ENCODE data around the gene ASB4. TPM values are rescaled to one million over a fixed set of nuclear protein-coding genes. Genes with fewer than 3 reads are reported as not detected.
"Not testable (repeated sequence)": the region's sequence is repeated elsewhere in the genome, so short reads cannot be mapped to it uniquely, and the experiment has no call there.

ASB4 gene
- polyA plus RNA-seq, 1 donor = 0.33 TPM

DNA sequence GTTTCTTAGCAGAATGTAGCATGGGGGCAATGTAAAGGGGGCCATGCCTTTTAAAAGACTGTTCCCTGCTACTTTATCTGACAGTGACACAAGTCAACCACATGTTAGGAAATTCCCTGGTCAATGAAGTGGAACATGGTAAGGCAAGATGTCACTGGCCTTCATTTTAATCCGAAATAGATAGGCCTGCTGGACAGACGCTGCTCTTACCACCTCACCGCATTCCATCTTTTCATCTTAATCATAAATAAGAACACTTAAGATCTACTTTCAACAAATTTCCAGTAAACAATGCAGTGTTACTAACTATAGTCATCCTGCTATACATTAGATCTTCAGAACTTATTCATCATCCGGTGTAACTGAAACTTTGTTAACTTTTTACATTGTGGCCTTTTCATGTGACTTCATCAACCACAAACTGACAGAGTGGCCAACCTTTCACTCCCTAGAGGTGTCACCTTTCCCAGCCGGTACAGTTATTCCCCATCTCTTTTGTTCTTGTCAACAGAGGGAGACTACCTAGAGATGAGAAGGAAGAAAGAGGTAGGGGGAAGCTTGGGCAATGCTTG lies 15.6 kb downstream of the ASB4 start:
- H3K36me3 ChIP-seq (ENCODE audit: control insufficient read depth, insufficient read depth, low read length) = no peaks in the 10 kb centered on the region
- H3K27ac ChIP-seq (ENCODE audit: low read length) = no peak overlapping the region
- no peaks in the 10 kb centered on the region for H3K9me3 ChIP-seq (ENCODE audit: control insufficient read depth, low read depth, low read length)
- WGBS (ENCODE audit: insufficient coverage, low lambda C conversion rate) = no CpG with 5 or more reads among the region's 5 CpGs
- no peak overlapping the region for H3K4me3 ChIP-seq (ENCODE audit: low read length)
- DNase-seq = no peak
- no peaks in the 10 kb centered on the region for H3K27me3 ChIP-seq (ENCODE audit: control insufficient read depth, insufficient read depth, low read length)
- H3K4me1 ChIP-seq (ENCODE audit: control insufficient read depth, insufficient read depth, low read length) = no peaks in the 10 kb centered on the region

DNA sequence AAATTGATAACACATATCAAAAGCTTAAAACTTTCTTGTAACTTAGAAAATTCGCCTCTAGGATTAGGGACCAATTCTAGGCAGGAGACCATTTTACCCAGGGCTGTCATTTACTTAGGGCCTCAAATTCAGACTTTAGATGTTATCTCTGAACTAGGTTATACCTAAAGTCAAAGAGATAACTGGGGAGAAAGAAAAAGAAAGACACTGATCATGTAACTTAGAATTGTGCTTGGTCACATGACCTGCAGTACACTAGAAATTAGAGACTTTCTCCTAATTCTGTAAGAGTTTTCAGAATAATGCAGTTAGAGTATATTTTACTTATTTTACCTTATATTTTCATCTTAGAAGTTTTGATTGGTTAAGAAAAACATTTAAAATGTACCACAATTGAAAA lies 16.7 kb downstream of the ASB4 start:
- no peak overlapping the region for H3K27ac ChIP-seq (ENCODE audit: low read length)
- H3K4me3 ChIP-seq (ENCODE audit: low read length) = no peak overlapping the region
- H3K27me3 ChIP-seq (ENCODE audit: control insufficient read depth, insufficient read depth, low read length) = no peaks in the 10 kb centered on the region
- no peaks in the 10 kb centered on the region for H3K36me3 ChIP-seq (ENCODE audit: control insufficient read depth, insufficient read depth, low read length)
- DNase-seq = no peak
- no CpG with 5 or more reads among the region's 1 CpG for WGBS (ENCODE audit: insufficient coverage, low lambda C conversion rate)
- no peaks in the 10 kb centered on the region for H3K4me1 ChIP-seq (ENCODE audit: control insufficient read depth, insufficient read depth, low read length)
- H3K9me3 ChIP-seq (ENCODE audit: control insufficient read depth, low read depth, low read length) = no peaks in the 10 kb centered on the region

DNA sequence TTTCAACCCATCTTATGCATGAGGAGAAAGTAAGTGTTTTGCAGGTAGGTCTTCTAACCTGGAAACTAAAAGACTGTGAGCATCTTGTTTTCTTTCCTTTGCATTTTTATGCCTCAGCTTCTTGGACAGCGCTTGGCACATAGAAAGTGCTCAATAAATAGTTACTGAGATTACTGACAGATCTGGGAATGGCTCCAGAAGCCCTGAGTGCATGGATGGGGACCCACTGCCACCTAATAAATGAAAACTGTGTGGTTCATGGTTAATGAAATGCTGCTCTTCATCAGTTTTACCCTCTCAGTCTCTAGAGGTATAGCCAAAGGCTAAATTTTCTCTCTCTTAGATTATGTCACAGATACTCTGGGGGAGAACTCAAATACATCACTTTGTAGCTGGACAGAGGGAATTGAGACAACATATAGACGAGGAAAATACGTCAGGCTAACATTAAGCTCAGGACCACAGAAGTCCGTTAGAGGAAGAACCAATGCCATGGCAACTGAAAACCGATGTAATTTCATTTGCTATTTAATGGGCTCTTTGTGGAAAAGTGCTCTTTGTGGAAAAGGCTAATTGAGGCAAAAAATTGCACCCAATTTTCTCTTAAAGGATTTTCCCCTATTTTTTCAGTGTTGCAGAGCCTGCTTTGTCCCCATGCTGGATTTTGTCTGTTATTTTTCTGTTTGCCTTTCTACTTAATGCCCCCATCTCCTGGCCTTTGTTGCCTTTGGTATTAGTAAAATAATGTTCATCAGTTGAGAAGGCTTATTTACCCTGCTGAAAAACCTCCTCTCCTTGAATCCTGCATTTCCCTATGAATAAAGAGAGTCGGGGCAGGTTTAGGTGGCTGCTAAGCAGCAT lies 17.8 kb downstream of the ASB4 start:
- WGBS (ENCODE audit: insufficient coverage, low lambda C conversion rate) = no CpG with 5 or more reads among the region's 6 CpGs
- DNase-seq = no peak
- Histone ChIP-seq H3K4me1 (ENCODE audit: control insufficient read depth, insufficient read depth, low read length) (no peaks in the 10 kb centered on the region), H3K9me3 (ENCODE audit: control insufficient read depth, low read depth, low read length) (no peaks in the 10 kb centered on the region), H3K36me3 (ENCODE audit: control insufficient read depth, insufficient read depth, low read length) (no peaks in the 10 kb centered on the region), H3K27ac (ENCODE audit: low read length) (no peak overlapping the region), H3K27me3 (ENCODE audit: control insufficient read depth, insufficient read depth, low read length) (no peaks in the 10 kb centered on the region), H3K4me3 (ENCODE audit: low read length) (no peak overlapping the region)

DNA sequence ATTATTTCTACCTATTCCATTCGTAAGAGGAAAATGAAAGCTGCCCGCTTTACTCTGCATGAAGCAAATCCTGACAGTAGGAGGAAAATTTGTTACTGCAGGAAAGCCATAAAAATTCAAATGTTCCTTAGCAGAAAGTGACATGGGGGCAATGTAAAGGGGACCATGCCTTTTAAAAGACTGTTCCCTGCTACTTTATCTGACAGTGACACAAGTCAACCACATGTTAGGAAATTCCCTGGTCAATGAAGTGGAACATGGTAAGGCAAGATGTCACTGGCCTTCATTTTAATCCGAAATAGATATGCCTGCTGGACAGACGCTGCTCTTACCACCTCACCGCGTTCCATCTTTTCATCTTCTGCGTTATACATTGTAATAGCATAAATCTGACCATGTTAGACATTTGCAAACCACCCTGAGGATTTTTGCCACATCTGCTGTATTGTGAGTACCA lies 18.4 kb downstream of the ASB4 start:
- not testable (repeated sequence) for H3K9me3 ChIP-seq (ENCODE audit: control insufficient read depth, low read depth, low read length)

DNA sequence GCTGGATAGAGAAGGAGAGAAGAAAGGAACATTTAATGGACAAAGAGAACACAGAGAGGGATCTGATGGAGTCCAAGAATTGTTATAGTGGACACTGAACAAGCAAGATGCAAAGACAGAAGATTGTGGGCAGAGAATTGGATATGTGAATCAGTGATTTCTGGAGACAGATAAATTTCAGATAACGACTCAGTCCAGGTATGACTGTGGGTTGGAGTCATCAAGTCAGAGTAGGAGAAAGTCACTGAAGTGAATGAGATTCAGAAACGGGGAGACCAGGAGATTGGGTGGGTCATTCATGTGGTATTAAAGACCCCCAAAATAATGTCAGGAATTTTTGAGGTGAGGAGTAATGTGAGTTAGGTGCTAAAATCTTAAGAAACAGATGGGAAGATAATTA lies 23.0 kb downstream of the ASB4 start:
- H3K36me3 ChIP-seq (ENCODE audit: control insufficient read depth, insufficient read depth, low read length) = no peaks in the 10 kb centered on the region
- H3K4me1 ChIP-seq (ENCODE audit: control insufficient read depth, insufficient read depth, low read length) = no peaks in the 10 kb centered on the region
- H3K9me3 ChIP-seq (ENCODE audit: control insufficient read depth, low read depth, low read length) = no peaks in the 10 kb centered on the region
- no peak for DNase-seq
- H3K27me3 ChIP-seq (ENCODE audit: control insufficient read depth, insufficient read depth, low read length) = no peaks in the 10 kb centered on the region
- H3K4me3 ChIP-seq (ENCODE audit: low read length) = no peak overlapping the region
- 60% methylated on average over 1 of the region's 2 CpGs for WGBS (ENCODE audit: insufficient coverage, low lambda C conversion rate)
- no peak overlapping the region for H3K27ac ChIP-seq (ENCODE audit: low read length)

More for the DNA sequence above, 18.4 kb downstream of the ASB4 start:
- H3K27me3 ChIP-seq (ENCODE audit: control insufficient read depth, insufficient read depth, low read length); H3K4me3 ChIP-seq (ENCODE audit: low read length); H3K27ac ChIP-seq (ENCODE audit: low read length); DNase-seq; H3K36me3 ChIP-seq (ENCODE audit: control insufficient read depth, insufficient read depth, low read length); H3K4me1 ChIP-seq (ENCODE audit: control insufficient read depth, insufficient read depth, low read length): not testable (repeated sequence)
- WGBS (ENCODE audit: insufficient coverage, low lambda C conversion rate) = 87% methylated on average over 5 of the region's 7 CpGs

DNA sequence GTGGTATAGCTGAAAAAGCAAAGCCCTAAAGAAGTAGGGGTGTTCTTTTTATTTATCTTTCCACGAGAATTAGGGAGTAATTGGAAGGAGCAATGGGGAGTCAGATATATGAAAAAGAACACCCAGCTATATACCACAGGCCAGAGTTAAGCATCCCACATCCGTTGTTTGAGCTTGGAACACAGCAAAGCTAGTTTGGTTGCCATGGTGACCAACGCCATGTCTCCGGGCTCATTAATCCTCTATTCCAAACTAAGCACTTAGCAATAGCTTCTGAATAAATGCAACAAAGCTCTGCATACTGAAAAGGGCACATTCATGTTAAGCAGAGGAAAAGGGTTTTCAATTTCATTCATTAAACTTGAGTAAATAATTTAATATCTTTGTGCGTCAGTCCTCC lies 23.5 kb downstream of the ASB4 start:
- DNase-seq = peak; percentile 33 to 56
- 39% methylated on average over 2 of the region's 5 CpGs for WGBS (ENCODE audit: insufficient coverage, low lambda C conversion rate)
- H3K9me3 ChIP-seq (ENCODE audit: control insufficient read depth, low read depth, low read length) = no peaks in the 10 kb centered on the region

DNA sequence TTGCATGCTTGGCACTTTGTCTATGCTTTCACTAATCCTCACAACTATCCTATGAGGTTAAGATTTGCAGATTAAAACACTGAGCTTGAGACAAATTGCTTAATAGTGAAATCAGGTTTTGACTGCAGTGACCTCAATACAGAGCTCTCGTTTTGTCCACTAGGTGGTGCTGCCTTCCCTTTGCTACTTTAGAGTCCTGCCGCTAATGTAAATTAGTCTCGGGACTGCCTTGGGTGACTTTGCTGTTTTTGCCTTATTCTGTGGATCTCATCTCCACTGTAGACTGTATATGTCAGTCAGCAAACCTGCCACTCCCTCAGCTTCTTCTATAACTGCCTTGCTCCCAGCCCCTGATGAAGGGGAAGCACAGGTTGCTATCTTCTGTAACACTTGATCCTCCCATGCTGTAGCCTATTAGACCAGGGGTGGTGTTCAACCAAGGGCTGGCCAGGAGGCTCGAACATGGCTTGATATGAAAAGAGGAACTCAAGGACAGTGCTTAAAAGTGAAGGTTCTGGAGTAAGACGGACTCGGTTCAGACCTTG lies 26.0 kb downstream of the ASB4 start:
- Histone ChIP-seq H3K27ac (ENCODE audit: low read length) (no peak overlapping the region), H3K27me3 (ENCODE audit: control insufficient read depth, insufficient read depth, low read length) (no peaks in the 10 kb centered on the region), H3K4me1 (ENCODE audit: control insufficient read depth, insufficient read depth, low read length) (no peaks in the 10 kb centered on the region), H3K36me3 (ENCODE audit: control insufficient read depth, insufficient read depth, low read length) (no peaks in the 10 kb centered on the region), H3K4me3 (ENCODE audit: low read length) (no peak overlapping the region), H3K9me3 (ENCODE audit: control insufficient read depth, low read depth, low read length) (no peaks in the 10 kb centered on the region)
- no CpG with 5 or more reads among the region's 6 CpGs for WGBS (ENCODE audit: insufficient coverage, low lambda C conversion rate)
- DNase-seq = peak; percentile 43 to 64

More for the DNA sequence above, 23.5 kb downstream of the ASB4 start:
- no peaks in the 10 kb centered on the region for H3K27me3 ChIP-seq (ENCODE audit: control insufficient read depth, insufficient read depth, low read length)
- no peaks in the 10 kb centered on the region for H3K4me1 ChIP-seq (ENCODE audit: control insufficient read depth, insufficient read depth, low read length)
- H3K27ac ChIP-seq (ENCODE audit: low read length) = no peak overlapping the region
- H3K4me3 ChIP-seq (ENCODE audit: low read length) = no peak overlapping the region
- H3K36me3 ChIP-seq (ENCODE audit: control insufficient read depth, insufficient read depth, low read length) = no peaks in the 10 kb centered on the region

DNA sequence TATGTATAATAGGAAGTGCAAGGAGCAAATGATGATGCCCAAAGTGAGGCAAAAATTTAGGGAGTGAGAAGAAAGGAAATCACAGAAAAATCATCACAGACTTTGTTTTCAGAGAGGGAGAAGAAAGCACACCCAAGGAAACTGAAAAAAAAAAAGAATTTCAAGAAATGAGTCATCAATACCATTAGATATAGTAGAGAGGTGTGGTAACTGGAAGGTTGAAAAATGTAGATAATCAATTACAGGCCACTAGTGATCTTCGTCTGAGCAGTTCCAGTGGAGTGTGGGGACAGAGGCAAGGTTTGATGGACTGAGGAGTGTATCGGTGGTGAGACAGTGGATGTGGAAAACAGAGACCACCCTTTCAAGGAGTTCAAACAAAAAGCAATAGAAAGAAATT lies 31.7 kb downstream of the ASB4 start:
- WGBS (ENCODE audit: insufficient coverage, low lambda C conversion rate) = no CpG with 5 or more reads among the region's 2 CpGs
- no peaks in the 10 kb centered on the region for H3K9me3 ChIP-seq (ENCODE audit: control insufficient read depth, low read depth, low read length)
- no peak overlapping the region for H3K27ac ChIP-seq (ENCODE audit: low read length)
- H3K27me3 ChIP-seq (ENCODE audit: control insufficient read depth, insufficient read depth, low read length) = no peaks in the 10 kb centered on the region
- H3K4me3 ChIP-seq (ENCODE audit: low read length) = no peak overlapping the region
- no peak for DNase-seq
- no peaks in the 10 kb centered on the region for H3K36me3 ChIP-seq (ENCODE audit: control insufficient read depth, insufficient read depth, low read length)
- no peaks in the 10 kb centered on the region for H3K4me1 ChIP-seq (ENCODE audit: control insufficient read depth, insufficient read depth, low read length)

DNA sequence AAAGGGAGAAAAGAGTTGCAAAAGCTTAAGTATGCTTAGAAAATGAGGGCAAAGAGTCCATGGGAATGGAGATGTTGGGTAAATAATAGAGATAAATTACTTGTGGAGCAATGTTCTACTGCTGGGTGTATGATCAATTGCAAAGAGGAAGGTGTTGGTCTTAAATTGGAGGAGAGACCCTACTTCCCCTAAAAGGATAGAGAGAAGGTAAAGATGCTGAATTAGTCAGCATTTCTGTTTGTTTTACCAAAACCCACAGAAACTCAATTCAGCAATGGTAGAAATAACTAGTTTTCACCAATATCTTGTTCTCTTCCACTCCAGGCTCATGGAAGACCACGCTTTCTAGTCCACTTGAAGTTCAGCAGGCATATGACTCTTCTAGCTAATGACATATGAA lies 32.1 kb downstream of the ASB4 start:
- no CpG with 5 or more reads among the region's 1 CpG for WGBS (ENCODE audit: insufficient coverage, low lambda C conversion rate)
- DNase-seq = no peak
- H3K27me3 ChIP-seq (ENCODE audit: control insufficient read depth, insufficient read depth, low read length) = no peaks in the 10 kb centered on the region

DNA sequence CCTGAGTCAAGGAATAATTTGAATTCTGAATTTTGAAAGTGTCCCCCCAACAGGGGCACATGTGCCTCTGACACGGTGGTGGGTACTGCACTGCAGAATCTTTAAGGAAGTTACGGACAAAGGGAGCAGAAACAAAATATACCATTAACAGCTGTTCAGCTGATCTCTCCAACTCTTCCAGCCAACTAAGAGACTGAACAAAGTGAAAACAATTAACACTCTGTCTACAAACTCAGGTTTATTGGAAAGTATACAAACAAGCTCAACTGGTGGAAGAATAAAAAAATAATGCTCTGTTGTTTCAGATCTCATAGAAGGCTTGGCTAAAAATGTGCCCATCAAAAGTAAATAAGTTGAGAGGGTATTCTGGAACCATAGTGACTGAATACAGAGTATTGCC lies 34.4 kb downstream of the ASB4 start:
- no peaks in the 10 kb centered on the region for H3K27me3 ChIP-seq (ENCODE audit: control insufficient read depth, insufficient read depth, low read length)
- 67% methylated on average over 1 of the region's 2 CpGs for WGBS (ENCODE audit: insufficient coverage, low lambda C conversion rate)
- no peaks in the 10 kb centered on the region for H3K9me3 ChIP-seq (ENCODE audit: control insufficient read depth, low read depth, low read length)
- no peak overlapping the region for H3K27ac ChIP-seq (ENCODE audit: low read length)
- H3K4me3 ChIP-seq (ENCODE audit: low read length) = no peak overlapping the region
- no peaks in the 10 kb centered on the region for H3K4me1 ChIP-seq (ENCODE audit: control insufficient read depth, insufficient read depth, low read length)
- no peak for DNase-seq
- no peaks in the 10 kb centered on the region for H3K36me3 ChIP-seq (ENCODE audit: control insufficient read depth, insufficient read depth, low read length)

More for the DNA sequence above, 32.1 kb downstream of the ASB4 start:
- no peak overlapping the region for H3K27ac ChIP-seq (ENCODE audit: low read length)
- no peak overlapping the region for H3K4me3 ChIP-seq (ENCODE audit: low read length)
- no peaks in the 10 kb centered on the region for H3K4me1 ChIP-seq (ENCODE audit: control insufficient read depth, insufficient read depth, low read length)
- no peaks in the 10 kb centered on the region for H3K9me3 ChIP-seq (ENCODE audit: control insufficient read depth, low read depth, low read length)
- H3K36me3 ChIP-seq (ENCODE audit: control insufficient read depth, insufficient read depth, low read length) = no peaks in the 10 kb centered on the region

All from large intestine (tissue), 3 donors.